Measurements from ENCODE around the gene SMTNL2.
"Not testable (repeated sequence)": the region's sequence is repeated elsewhere in the genome, so short reads cannot be mapped to it uniquely, and the experiment has no call there.

SMTNL2 gene

GRCh38 chr17:4577386-4577993 is 6.8 kb upstream of the SMTNL2 start:
- Histone ChIP-seq H3K27me3 (ENCODE audit: insufficient read depth, low read length) (peaks cover 15% of the 10 kb centered on the region), H3K4me1 (ENCODE audit: insufficient read depth, low read length, severe bottlenecking) (no peaks in the 10 kb centered on the region), H3K9ac (ENCODE audit: low read length) (no peak overlapping the region), H3F3A (ENCODE audit: insufficient read depth, low read length) (no peaks in the 10 kb centered on the region), H4K20me1 (ENCODE audit: insufficient read depth, low read length) (no peaks in the 10 kb centered on the region), H3K4me3 (ENCODE audit: low read depth, low read length, poor library complexity, severe bottlenecking) (no peak overlapping the region), H3K36me3 (ENCODE audit: insufficient read depth, low read length) (no peaks in the 10 kb centered on the region), H2AFZ (ENCODE audit: low read length) (no peak overlapping the region), H3K9me3 (ENCODE audit: low read length) (no peaks in the 10 kb centered on the region), H3K27ac (ENCODE audit: low read depth, low read length, poor library complexity, severe bottlenecking) (no peak overlapping the region), H3K4me2 (ENCODE audit: low read length) (no peak overlapping the region), H3K79me2 (ENCODE audit: insufficient read depth, low read length) (no peaks in the 10 kb centered on the region), H3K9me2 (ENCODE audit: low read depth, low read length) (no peaks in the 10 kb centered on the region)
- TF ChIP-seq, protein P1, sequence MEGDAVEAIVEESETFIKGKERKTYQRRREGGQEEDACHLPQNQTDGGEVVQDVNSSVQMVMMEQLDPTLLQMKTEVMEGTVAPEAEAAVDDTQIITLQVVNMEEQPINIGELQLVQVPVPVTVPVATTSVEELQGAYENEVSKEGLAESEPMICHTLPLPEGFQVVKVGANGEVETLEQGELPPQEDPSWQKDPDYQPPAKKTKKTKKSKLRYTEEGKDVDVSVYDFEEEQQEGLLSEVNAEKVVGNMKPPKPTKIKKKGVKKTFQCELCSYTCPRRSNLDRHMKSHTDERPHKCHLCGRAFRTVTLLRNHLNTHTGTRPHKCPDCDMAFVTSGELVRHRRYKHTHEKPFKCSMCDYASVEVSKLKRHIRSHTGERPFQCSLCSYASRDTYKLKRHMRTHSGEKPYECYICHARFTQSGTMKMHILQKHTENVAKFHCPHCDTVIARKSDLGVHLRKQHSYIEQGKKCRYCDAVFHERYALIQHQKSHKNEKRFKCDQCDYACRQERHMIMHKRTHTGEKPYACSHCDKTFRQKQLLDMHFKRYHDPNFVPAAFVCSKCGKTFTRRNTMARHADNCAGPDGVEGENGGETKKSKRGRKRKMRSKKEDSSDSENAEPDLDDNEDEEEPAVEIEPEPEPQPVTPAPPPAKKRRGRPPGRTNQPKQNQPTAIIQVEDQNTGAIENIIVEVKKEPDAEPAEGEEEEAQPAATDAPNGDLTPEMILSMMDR (IDR thresholded peaks at IDR 0.05; ENCODE audit: low read length) = no peak
- no peak for TF ChIP-seq EZH2 (IDR thresholded peaks at IDR 0.05; ENCODE audit: borderline replicate concordance, low read length)

GRCh38 chr17:4578349-4578748 is 6.0 kb upstream of the SMTNL2 start:
- not testable (repeated sequence) for H4K20me1 ChIP-seq (ENCODE audit: insufficient read depth, low read length); H3K4me2 ChIP-seq (ENCODE audit: low read length); H3F3A ChIP-seq (ENCODE audit: insufficient read depth, low read length); H2AFZ ChIP-seq (ENCODE audit: low read length); H3K36me3 ChIP-seq (ENCODE audit: insufficient read depth, low read length); H3K27ac ChIP-seq (ENCODE audit: low read depth, low read length, poor library complexity, severe bottlenecking); H3K9ac ChIP-seq (ENCODE audit: low read length); H3K9me3 ChIP-seq (ENCODE audit: low read length); H3K4me1 ChIP-seq (ENCODE audit: insufficient read depth, low read length, severe bottlenecking); H3K4me3 ChIP-seq (ENCODE audit: low read depth, low read length, poor library complexity, severe bottlenecking); H3K79me2 ChIP-seq (ENCODE audit: insufficient read depth, low read length); H3K9me2 ChIP-seq (ENCODE audit: low read depth, low read length)
- H3K27me3 ChIP-seq (ENCODE audit: insufficient read depth, low read length) = peaks cover 15% of the 10 kb centered on the region

DNA sequence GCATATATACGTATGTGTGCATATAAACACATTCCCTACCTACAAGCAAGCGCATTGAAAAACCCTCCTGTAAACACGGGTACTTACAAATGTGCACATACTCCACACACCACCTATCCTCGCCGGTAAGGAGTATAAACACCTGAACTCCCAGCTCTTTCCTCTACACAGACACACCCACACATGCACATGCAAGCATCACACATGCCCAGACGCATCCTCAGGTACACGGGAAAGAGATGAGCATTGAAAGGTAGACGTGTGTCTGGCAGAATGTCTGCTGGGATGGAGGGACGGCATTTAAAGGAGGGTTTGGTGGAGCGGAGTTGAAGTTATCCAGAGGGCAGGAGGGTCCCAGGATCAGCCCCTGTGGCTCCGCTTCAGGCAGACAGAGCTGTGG is 4.7 kb upstream of the SMTNL2 start:
- no peaks in the 10 kb centered on the region for H3K4me1 ChIP-seq (ENCODE audit: insufficient read depth, low read length, severe bottlenecking)
- TF ChIP-seq, protein P1 (IDR thresholded peaks at IDR 0.05; ENCODE audit: low read length) = no peak
- TF ChIP-seq EZH2 (IDR thresholded peaks at IDR 0.05; ENCODE audit: borderline replicate concordance, low read length) = no peak
- no peak overlapping the region for H2AFZ ChIP-seq (ENCODE audit: low read length)
- no peak overlapping the region for H3K4me3 ChIP-seq (ENCODE audit: low read depth, low read length, poor library complexity, severe bottlenecking)
- H3K79me2 ChIP-seq (ENCODE audit: insufficient read depth, low read length) = no peaks in the 10 kb centered on the region
- H3K27me3 ChIP-seq (ENCODE audit: insufficient read depth, low read length) = peaks cover 15% of the 10 kb centered on the region
- H3F3A ChIP-seq (ENCODE audit: insufficient read depth, low read length) = no peaks in the 10 kb centered on the region
- no peak overlapping the region for H3K27ac ChIP-seq (ENCODE audit: low read depth, low read length, poor library complexity, severe bottlenecking)
- H3K9me2 ChIP-seq (ENCODE audit: low read depth, low read length) = no peaks in the 10 kb centered on the region
- H4K20me1 ChIP-seq (ENCODE audit: insufficient read depth, low read length) = no peaks in the 10 kb centered on the region
- no peak overlapping the region for H3K4me2 ChIP-seq (ENCODE audit: low read length)
- H3K36me3 ChIP-seq (ENCODE audit: insufficient read depth, low read length) = no peaks in the 10 kb centered on the region
- no peak overlapping the region for H3K9ac ChIP-seq (ENCODE audit: low read length)
- H3K9me3 ChIP-seq (ENCODE audit: low read length) = no peaks in the 10 kb centered on the region

DNA sequence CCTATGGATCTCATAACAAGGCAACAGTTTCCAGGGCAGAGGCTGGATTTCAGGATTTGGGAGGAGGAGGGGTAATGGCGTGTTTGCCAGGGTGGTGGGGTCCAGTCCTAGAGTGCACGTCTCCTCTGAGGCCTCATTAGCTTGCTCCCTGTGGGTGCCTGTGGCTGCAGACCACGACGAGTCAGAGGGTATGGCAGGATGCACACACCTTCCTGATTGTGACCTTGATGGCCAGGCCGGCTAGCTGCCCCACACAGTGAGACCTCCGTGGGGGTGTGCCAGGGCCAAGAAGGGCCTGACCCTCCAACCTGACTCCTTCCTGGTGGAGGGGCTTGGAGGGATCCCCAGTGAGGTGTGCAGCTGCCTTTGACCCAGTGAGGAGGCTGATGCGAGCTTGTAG is 4.0 kb upstream of the SMTNL2 start:
- no peaks in the 10 kb centered on the region for H3F3A ChIP-seq (ENCODE audit: insufficient read depth, low read length)
- H3K4me3 ChIP-seq (ENCODE audit: low read depth, low read length, poor library complexity, severe bottlenecking) = no peak overlapping the region
- no peaks in the 10 kb centered on the region for H3K9me3 ChIP-seq (ENCODE audit: low read length)
- H3K36me3 ChIP-seq (ENCODE audit: insufficient read depth, low read length) = no peaks in the 10 kb centered on the region
- no peak overlapping the region for H3K27ac ChIP-seq (ENCODE audit: low read depth, low read length, poor library complexity, severe bottlenecking)
- H3K4me2 ChIP-seq (ENCODE audit: low read length) = no peak overlapping the region
- H2AFZ ChIP-seq (ENCODE audit: low read length) = no peak overlapping the region
- peaks cover 15% of the 10 kb centered on the region for H3K27me3 ChIP-seq (ENCODE audit: insufficient read depth, low read length)
- H3K9me2 ChIP-seq (ENCODE audit: low read depth, low read length) = no peaks in the 10 kb centered on the region
- no peaks in the 10 kb centered on the region for H4K20me1 ChIP-seq (ENCODE audit: insufficient read depth, low read length)
- H3K4me1 ChIP-seq (ENCODE audit: insufficient read depth, low read length, severe bottlenecking) = no peaks in the 10 kb centered on the region
- no peak for TF ChIP-seq EZH2 (IDR thresholded peaks at IDR 0.05; ENCODE audit: borderline replicate concordance, low read length)
- TF ChIP-seq, protein P1 (IDR thresholded peaks at IDR 0.05; ENCODE audit: low read length) = no peak
- H3K79me2 ChIP-seq (ENCODE audit: insufficient read depth, low read length) = no peaks in the 10 kb centered on the region
- H3K9ac ChIP-seq (ENCODE audit: low read length) = no peak overlapping the region

All from OCI-LY1 (cell line).